Measurements from ENCODE around the gene CRYL1. TPM values are rescaled to one million over a fixed set of nuclear protein-coding genes. Genes with fewer than 3 reads are reported as not detected.

Gene CRYL1
- total and polyA plus RNA-seq, 2 of the 4 experiments (the other 2 are of a cell fraction): 11.7 to 16.4 TPM

DNA sequence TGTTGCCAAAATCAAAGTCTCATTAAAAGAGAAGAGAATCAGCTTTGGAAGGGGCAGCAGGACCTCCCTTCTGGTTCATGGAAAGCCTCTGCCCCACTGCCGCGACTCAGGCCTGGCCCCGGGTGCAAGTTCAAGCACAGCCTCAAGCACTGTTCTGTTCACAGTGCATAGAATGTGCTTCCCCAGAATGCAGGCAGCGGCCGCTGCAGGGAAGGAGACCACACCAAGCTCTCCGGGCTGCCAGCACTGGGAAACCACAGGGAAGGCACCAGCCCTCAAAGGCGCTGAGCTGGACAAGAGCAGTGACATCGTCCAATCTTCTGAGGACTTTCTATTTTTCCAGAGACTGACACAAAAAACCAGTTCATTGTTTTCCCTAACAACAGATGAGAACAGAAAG, 55.5 kb downstream of the CRYL1 start:
- ATAC-seq (ENCODE audit: low read depth) (no peak), DNase-seq (no peak)
- Histone ChIP-seq H3K27ac (ENCODE audit: insufficient read depth, low read length) (no peak overlapping the region), H3K18ac (ENCODE audit: low read depth, low read length) (no peak overlapping the region), H3K27me3 (ENCODE audit: control insufficient read depth, insufficient read depth, low read length) (no peaks in the 10 kb centered on the region), H2BK120ac (ENCODE audit: low read depth, low read length) (no peak overlapping the region), H3K9ac (ENCODE audit: low read depth, low read length) (no peak overlapping the region), H2AK5ac (ENCODE audit: low read depth, low read length) (no peak overlapping the region), H3K4ac (ENCODE audit: low read depth, low read length) (no peak overlapping the region), H2BK20ac (ENCODE audit: low read depth, low read length) (no peak overlapping the region), H4K91ac (ENCODE audit: insufficient read depth, low read depth, low read length) (no peak overlapping the region), H4K20me1 (ENCODE audit: insufficient read depth, low read length) (no peaks in the 10 kb centered on the region), H4K8ac (ENCODE audit: low read depth in 2 of 2, low read length in 2 of 2) (no peak overlapping the region), H3K9me3 (ENCODE audit: control insufficient read depth, insufficient read depth, low read length) (no peaks in the 10 kb centered on the region), H3K56ac (ENCODE audit: extremely low read depth, insufficient read depth, low read length) (no peak overlapping the region), H2BK5ac (ENCODE audit: low read depth, low read length, poor library complexity, severe bottlenecking) (no peak overlapping the region), H3K14ac (replicated peaks; ENCODE audit: low read depth, low read length) (no peak overlapping the region), H2BK15ac (ENCODE audit: low read depth, low read length) (no peak overlapping the region), H4K5ac (ENCODE audit: low read depth, low read length) (no peak overlapping the region), H2AFZ (replicated peaks; ENCODE audit: low read length, poor library complexity) (no peak overlapping the region), H3K4me2 (ENCODE audit: low read depth, low read length) (no peak overlapping the region), H3K4me3 (ENCODE audit: insufficient read depth, low read depth, low read length) (no peak overlapping the region), H3K79me1 (ENCODE audit: low read depth in 1 of 2, low read length in 2 of 2) (no peaks in the 10 kb centered on the region), H2AK9ac (replicated peaks; ENCODE audit: low read depth, low read length, poor library complexity) (no peak overlapping the region), H3K36me3 (ENCODE audit: control insufficient read depth, insufficient read depth, low read length) (no peaks in the 10 kb centered on the region), H3K4me1 (ENCODE audit: control insufficient read depth, insufficient read depth, low read length) (peaks cover 4% of the 10 kb centered on the region; the same call in 1 of the 2 replicates), H3K23ac (ENCODE audit: low read depth, low read length) (no peak overlapping the region), H3K9me1 (ENCODE audit: insufficient read depth, low read length) (0 out of 2 replicates have a peak, but pooled peaks cover 2% of the 10 kb centered on the region)
- in situ Hi-C loops (cut with MboI; ENCODE audit: low sequenced_read_pairs): no loop called here
- no TSS peak for BruUV-seq (replicated peaks)
- 93% methylated on average over 3 of the region's 8 CpGs; no CpG with 5 or more reads in 1 of the 2 experiments for WGBS, 2 experiments (ENCODE audit: extremely low coverage in 2 of 2, insufficient read length in 1 of 2)
- dilution Hi-C loops (cut with HindIII; ENCODE audit: low sequenced_read_pairs, unreplicated experiment): no loop called here
- ChIA-PET CTCF (no interaction called here), POLR2A (ENCODE audit: unreplicated experiment) (no interaction called here)
- TF ChIP-seq MXI1 (IDR thresholded peaks at IDR 0.05; ENCODE audit: borderline replicate concordance, low read depth, low read length): no peak
- TF ChIP-seq RAD21 (IDR thresholded peaks at IDR 0.05; ENCODE audit: low read length): no peak
- TF ChIP-seq CHD1 (IDR thresholded peaks at IDR 0.05; ENCODE audit: low read depth, low read length): no peak
- TF ChIP-seq SMC3 (IDR thresholded peaks at IDR 0.05; ENCODE audit: low read depth, low read length): no peak
- no peak for TF ChIP-seq RCOR1 (IDR thresholded peaks at IDR 0.05; ENCODE audit: insufficient replicate concordance, low read length)
- no peak for TF ChIP-seq CEBPB (IDR thresholded peaks at IDR 0.05; ENCODE audit: low read depth, low read length)
- no peak for TF ChIP-seq RFX5 (IDR thresholded peaks at IDR 0.05; ENCODE audit: low read depth, low read length)
- TF ChIP-seq, protein P1, sequence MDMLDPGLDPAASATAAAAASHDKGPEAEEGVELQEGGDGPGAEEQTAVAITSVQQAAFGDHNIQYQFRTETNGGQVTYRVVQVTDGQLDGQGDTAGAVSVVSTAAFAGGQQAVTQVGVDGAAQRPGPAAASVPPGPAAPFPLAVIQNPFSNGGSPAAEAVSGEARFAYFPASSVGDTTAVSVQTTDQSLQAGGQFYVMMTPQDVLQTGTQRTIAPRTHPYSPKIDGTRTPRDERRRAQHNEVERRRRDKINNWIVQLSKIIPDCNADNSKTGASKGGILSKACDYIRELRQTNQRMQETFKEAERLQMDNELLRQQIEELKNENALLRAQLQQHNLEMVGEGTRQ (IDR thresholded peaks at IDR 0.05; ENCODE audit: low read depth, low read length): no peak
- TF ChIP-seq BHLHE40 (IDR thresholded peaks at IDR 0.05; ENCODE audit: low read depth, low read length): no peak
- TF ChIP-seq MAFK (IDR thresholded peaks at IDR 0.05; ENCODE audit: low read depth, low read length): no peak
- TF ChIP-seq, protein P2, sequence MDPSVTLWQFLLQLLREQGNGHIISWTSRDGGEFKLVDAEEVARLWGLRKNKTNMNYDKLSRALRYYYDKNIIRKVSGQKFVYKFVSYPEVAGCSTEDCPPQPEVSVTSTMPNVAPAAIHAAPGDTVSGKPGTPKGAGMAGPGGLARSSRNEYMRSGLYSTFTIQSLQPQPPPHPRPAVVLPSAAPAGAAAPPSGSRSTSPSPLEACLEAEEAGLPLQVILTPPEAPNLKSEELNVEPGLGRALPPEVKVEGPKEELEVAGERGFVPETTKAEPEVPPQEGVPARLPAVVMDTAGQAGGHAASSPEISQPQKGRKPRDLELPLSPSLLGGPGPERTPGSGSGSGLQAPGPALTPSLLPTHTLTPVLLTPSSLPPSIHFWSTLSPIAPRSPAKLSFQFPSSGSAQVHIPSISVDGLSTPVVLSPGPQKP (IDR thresholded peaks at IDR 0.05; ENCODE audit: borderline replicate concordance, low read depth, low read length): no peak
- no peak for TF ChIP-seq MAZ (IDR thresholded peaks at IDR 0.05; ENCODE audit: borderline replicate concordance, low read depth, low read length)
- intact Hi-C loops (cut with micrococcal nuclease): no loop called here
